ENCODE measurements around the gene DSCAM. TPM values are rescaled to one million over a fixed set of nuclear protein-coding genes. Genes with fewer than 3 reads are reported as not detected.

Gene DSCAM
- total RNA-seq, 4 donors from 2014 or later = not detected

DNA sequence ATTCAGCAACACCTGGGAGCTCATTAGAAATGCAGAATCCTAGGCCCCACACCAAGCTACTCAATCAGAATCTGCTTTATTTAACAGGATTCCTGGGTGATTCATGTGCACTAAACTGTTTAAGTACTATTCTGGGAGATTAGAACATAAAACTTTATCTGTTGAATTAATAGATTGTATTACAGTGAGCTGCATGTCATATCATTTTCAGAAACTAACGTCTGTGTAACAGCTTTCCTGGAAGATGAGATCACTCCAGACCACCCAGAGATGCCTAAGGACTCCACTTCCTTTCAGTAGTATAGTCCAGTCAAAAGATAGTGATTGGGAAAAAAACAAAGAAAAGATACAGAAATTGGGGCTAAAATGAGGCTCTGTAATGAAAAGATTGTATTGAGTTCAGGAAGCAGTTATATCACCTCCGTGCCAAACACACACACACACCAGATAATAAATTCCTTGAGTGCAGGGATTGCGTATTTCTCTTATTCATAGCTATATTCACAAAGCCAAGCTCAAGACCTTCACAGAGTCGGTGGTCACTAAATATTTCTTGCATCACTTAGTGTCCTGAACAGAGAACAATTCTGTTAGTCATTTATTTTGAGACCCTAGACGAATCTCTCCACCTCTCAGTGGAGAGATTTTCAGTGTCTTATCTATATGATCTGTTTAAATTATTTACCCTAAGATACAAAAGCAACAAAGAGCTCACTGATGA, 178.2 kb downstream of the DSCAM start:
- DNase-seq (ENCODE audit: low spot score in 2 of 2) = no peak
- no peak for TF ChIP-seq POLR2A (IDR thresholded peaks at IDR 0.05)
- TF ChIP-seq, protein P1, sequence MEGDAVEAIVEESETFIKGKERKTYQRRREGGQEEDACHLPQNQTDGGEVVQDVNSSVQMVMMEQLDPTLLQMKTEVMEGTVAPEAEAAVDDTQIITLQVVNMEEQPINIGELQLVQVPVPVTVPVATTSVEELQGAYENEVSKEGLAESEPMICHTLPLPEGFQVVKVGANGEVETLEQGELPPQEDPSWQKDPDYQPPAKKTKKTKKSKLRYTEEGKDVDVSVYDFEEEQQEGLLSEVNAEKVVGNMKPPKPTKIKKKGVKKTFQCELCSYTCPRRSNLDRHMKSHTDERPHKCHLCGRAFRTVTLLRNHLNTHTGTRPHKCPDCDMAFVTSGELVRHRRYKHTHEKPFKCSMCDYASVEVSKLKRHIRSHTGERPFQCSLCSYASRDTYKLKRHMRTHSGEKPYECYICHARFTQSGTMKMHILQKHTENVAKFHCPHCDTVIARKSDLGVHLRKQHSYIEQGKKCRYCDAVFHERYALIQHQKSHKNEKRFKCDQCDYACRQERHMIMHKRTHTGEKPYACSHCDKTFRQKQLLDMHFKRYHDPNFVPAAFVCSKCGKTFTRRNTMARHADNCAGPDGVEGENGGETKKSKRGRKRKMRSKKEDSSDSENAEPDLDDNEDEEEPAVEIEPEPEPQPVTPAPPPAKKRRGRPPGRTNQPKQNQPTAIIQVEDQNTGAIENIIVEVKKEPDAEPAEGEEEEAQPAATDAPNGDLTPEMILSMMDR (IDR thresholded peaks at IDR 0.05) = no peak
- intact Hi-C loops (cut with DNase I; ENCODE audit: low total_unique reads) = no loop called here
- H3K4me3 ChIP-seq (ENCODE audit: low read depth, poor library complexity, severe bottlenecking) = no peak overlapping the region
- 57 to 65% methylated on average over 5 of the region's 5 CpGs for WGBS, 2 donors

DNA sequence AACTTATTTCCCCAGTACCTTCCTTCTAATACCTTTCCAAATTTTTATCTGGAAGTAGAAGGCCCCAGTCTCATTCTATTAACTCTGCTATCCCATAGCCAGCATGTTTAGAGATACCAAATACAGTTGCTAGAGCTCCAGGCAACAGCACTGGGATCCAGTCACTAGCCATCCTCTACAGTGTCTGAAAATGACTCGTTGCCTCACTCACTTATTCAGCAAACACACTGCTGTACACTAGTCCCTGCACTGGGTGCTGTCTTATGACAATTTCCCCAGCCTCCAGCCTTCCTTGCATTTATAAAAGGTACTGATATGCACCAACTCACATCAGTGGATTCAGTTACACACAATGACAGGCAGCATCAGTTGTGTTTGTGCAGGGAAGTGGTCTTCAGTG, 179.0 kb downstream of the DSCAM start:
- H3K4me3 ChIP-seq (ENCODE audit: low read depth, poor library complexity, severe bottlenecking) = no peak overlapping the region
- intact Hi-C loops (cut with DNase I; ENCODE audit: low total_unique reads) = no loop called here
- no peak for DNase-seq (ENCODE audit: low spot score in 2 of 2)
- no peak for TF ChIP-seq POLR2A (IDR thresholded peaks at IDR 0.05)
- TF ChIP-seq, protein P1 (IDR thresholded peaks at IDR 0.05) = no peak
- WGBS, 2 donors = 83 to 91% methylated on average over 1 of the region's 1 CpG

DNA sequence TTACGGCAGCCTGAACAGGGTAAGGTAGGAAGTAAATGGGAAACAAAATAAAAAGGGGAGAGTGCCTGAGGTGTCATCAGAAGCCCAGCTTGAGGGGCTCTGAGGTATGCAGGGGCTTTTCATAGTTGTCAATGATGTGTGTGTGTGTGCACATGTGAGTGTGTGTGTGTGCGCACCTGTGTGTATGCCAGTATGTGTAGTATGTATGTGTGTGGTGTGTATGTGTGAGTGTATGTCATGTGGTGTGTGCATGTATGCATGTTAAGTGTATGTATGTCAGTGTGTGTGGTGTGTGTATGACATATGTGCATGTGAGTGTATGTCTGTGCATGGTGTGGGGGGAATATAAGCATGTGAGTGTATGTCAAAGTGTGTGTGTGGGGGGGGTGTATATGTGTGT, 184.1 kb downstream of the DSCAM start:
- no peak overlapping the region for H3K4me3 ChIP-seq (ENCODE audit: low read depth, poor library complexity, severe bottlenecking)
- 90 to 94% methylated on average over 2 of the region's 2 CpGs for WGBS, 2 donors
- TF ChIP-seq, protein P1 (IDR thresholded peaks at IDR 0.05) = no peak
- intact Hi-C loops (cut with DNase I; ENCODE audit: low total_unique reads) = no loop called here
- DNase-seq (ENCODE audit: low spot score in 2 of 2) = no peak

DNA sequence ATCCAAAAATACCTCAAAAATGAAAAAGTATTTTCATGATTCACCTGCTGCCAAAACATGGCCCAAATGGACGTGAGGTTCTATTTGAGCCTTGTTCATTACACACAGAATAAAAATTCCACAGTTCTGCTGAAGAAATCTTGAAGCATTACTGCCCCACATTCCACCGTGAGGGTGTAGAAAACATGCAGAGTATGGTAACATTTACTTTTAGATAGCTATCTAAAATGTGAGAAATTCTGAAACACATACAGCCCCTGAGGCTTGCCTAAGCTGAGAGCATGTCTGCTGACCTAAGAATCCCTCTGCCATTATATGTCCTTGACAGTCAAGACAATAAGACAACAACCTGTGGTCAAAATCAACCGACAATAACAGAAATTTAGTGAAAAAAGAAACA, 186.5 kb downstream of the DSCAM start:
- no peak overlapping the region for H3K4me3 ChIP-seq (ENCODE audit: low read depth, poor library complexity, severe bottlenecking)
- intact Hi-C loops (cut with DNase I; ENCODE audit: low total_unique reads) = no loop called here
- no peak for DNase-seq (ENCODE audit: low spot score in 2 of 2)
- 48 to 61% methylated on average over 3 of the region's 3 CpGs for WGBS, 2 donors
- TF ChIP-seq, protein P1 (IDR thresholded peaks at IDR 0.05) = no peak
- no peak for TF ChIP-seq POLR2A (IDR thresholded peaks at IDR 0.05)

DNA sequence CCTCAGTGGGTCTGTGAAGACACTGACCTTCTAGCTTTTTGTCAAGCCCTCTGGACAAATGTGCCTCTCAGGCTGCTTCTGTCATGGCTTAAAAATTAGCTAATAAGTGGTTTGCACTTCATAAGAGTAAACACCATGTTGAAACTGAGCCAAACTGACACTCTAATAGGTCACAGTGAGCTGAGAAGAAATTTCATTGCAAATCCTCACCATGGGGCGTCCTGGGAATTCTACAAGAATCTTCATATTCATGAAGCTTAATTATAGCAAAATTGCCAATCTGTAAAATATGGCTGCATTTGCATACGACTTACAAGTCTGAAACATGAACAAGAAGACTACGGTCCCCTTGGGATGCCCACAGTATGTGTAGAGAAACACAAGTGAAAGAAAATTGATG, 188.6 kb downstream of the DSCAM start:
- TF ChIP-seq POLR2A (IDR thresholded peaks at IDR 0.05) = no peak
- TF ChIP-seq, protein P1 (IDR thresholded peaks at IDR 0.05) = no peak
- no peak for DNase-seq (ENCODE audit: low spot score in 2 of 2)
- no peak overlapping the region for H3K4me3 ChIP-seq (ENCODE audit: low read depth, poor library complexity, severe bottlenecking)
- intact Hi-C loops (cut with DNase I; ENCODE audit: low total_unique reads) = no loop called here
- 81 to 90% methylated on average over 3 of the region's 3 CpGs for WGBS, 2 donors

DNA sequence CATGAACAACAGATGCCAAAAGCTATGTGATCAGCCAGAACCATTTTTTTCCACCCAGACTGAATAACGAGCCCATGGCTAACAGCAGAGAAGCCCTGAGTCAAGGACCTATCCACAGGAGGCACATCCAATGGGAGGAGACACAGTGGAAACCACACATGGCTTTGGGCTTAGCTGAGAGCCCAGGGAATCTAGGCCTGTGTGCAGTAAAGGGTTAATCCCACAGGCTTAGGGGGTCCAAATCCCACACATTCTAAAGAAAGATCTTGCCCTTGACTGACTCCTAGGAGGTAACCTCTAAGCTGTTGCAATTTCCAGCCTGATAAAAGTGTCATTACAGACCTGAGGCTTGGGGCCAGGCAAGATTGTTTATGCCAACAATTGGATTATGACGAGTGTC, 194.5 kb downstream of the DSCAM start:
- intact Hi-C loops (cut with DNase I; ENCODE audit: low total_unique reads) = no loop called here
- WGBS, 2 donors = 13 to 32% methylated on average over 2 of the region's 2 CpGs
- TF ChIP-seq, protein P1 (IDR thresholded peaks at IDR 0.05) = no peak
- no peak for TF ChIP-seq POLR2A (IDR thresholded peaks at IDR 0.05)

More for the DNA sequence above, 194.5 kb downstream of the DSCAM start:
- DNase-seq (ENCODE audit: low spot score in 2 of 2) = no peak
- no peak overlapping the region for H3K4me3 ChIP-seq (ENCODE audit: low read depth, poor library complexity, severe bottlenecking)
